GM12892 (cell line): ENCODE data around the gene PLRG1.

Experiments used
- DNase-seq: peaks from one replicate; pipeline ENCODE4 v3.0.0; 2011; ENCODE audit not compliant: insufficient read length
- FAIRE-seq: peaks from 2 replicates; lab custom pipeline; 2011; peaks lifted over from hg19 to GRCh38; lab: Jason Lieb, UNC
- POLR2A ChIP-seq: IDR thresholded peaks from 2 replicates; pipeline ENCODE4 v1.6.1; 2011; ENCODE audit warnings: low read depth, low read length, control low read depth
- POLR2AphosphoS5 ChIP-seq: IDR thresholded peaks from 2 replicates; pipeline ENCODE4 v1.6.1; 2011; ENCODE audit warnings: low read depth, low read length, control low read depth
- TAF1 ChIP-seq: IDR thresholded peaks from 2 replicates; pipeline ENCODE4 v1.6.1; 2011; ENCODE audit warnings: low read depth, mild to moderate bottlenecking, control low read depth, low read length, borderline replicate concordance

The PLRG1 gene

GRCh38 chr4:154569028-154569427 is 18.8 kb upstream of the PLRG1 start:
- DNase-seq, result no peak
- FAIRE-seq, result no peak
- TF ChIP-seq POLR2A, result no peak
- no peak for TF ChIP-seq TAF1
- TF ChIP-seq POLR2AphosphoS5, result no peak

GRCh38 chr4:154566639-154567204 is 16.5 kb upstream of the PLRG1 start:
- DNase-seq (no peak), FAIRE-seq (no peak)
- TF ChIP-seq POLR2AphosphoS5 (no peak), POLR2A (no peak), TAF1 (no peak)

- FAIRE-seq, result no peak
- DNase-seq, result no peak
- TF ChIP-seq TAF1 (no peak), POLR2AphosphoS5 (no peak), POLR2A (no peak)
Observed at GRCh38 chr4:154565704-154566103, 15.5 kb upstream of the PLRG1 start.

GRCh38 chr4:154564311-154564710 is 14.1 kb upstream of the PLRG1 start:
- no peak for FAIRE-seq
- TF ChIP-seq POLR2AphosphoS5, result no peak
- TF ChIP-seq POLR2A, result no peak
- no peak for TF ChIP-seq TAF1
- DNase-seq, result no peak

DNA sequence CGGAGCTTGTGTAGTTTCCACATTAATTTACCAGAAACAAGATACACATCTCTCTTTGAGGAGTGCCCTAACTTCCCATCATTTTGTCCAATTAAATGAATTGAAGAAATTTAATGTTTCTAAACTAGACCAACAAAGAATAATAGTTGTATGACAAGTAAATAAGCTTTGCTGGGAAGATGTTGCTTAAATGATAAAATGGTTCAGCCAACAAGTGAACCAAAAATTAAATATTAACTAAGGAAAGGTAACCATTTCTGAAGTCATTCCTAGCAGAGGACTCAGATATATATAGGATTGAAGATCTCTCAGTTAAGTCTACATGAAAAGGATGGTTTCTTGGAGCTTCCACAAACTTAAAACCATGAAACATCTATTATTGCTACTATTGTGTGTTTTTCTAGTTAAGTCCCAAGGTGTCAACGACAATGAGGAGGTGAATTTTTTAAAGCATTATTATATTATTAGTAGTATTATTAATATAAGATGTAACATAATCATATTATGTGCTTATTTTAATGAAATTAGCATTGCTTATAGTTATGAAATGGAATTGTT is 12.6 kb upstream of the PLRG1 start, which contains the start of gene FGB:
FGB (plus strand) TSS at position 315 of the 558 bp plus-strand sequence; CDS start at position 323, 8 bp downstream.
- FAIRE-seq (no peak), DNase-seq (no peak)
- no peak for TF ChIP-seq POLR2A
- TF ChIP-seq POLR2AphosphoS5, result no peak
- TF ChIP-seq TAF1, result no peak

- no peak for TF ChIP-seq POLR2A
- no peak for TF ChIP-seq TAF1
- no peak for TF ChIP-seq POLR2AphosphoS5
- no peak for DNase-seq
- FAIRE-seq, result no peak
Observed at GRCh38 chr4:154560824-154561231, 10.6 kb upstream of the PLRG1 start.

- FAIRE-seq (no peak), DNase-seq (no peak)
- TF ChIP-seq TAF1, result no peak
- TF ChIP-seq POLR2A, result no peak
- no peak for TF ChIP-seq POLR2AphosphoS5
Observed at GRCh38 chr4:154560419-154560801, 10.2 kb upstream of the PLRG1 start.

- TF ChIP-seq POLR2AphosphoS5, result no peak
- no peak for TF ChIP-seq TAF1
- no peak for TF ChIP-seq POLR2A
- FAIRE-seq (peak; percentile 86), DNase-seq (peak; percentile 0)
Observed at GRCh38 chr4:154559494-154560418, 9.6 kb upstream of the PLRG1 start.

DNA sequence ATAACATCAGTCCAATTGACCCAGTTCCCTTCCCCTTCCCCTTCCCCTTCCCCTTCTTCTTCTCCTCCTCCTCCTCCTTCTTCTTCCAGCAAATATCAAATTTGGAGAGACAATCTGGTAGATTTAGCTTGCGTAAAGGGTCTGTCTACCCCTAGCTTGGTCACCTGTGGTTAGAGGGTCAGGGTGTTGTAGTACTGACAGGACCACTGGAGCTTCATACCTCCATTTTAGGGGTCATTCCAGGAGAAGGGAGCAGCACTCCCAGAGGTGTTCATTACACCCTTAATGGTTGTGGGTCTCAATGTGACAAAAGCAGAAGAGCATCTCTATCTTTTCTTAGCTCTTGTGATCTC is 8.9 kb upstream of the PLRG1 start:
- FAIRE-seq (no peak), DNase-seq (no peak)
- TF ChIP-seq TAF1, result no peak

- TF ChIP-seq TAF1, result no peak
- no peak for TF ChIP-seq POLR2A
- no peak for TF ChIP-seq POLR2AphosphoS5
- DNase-seq (peak; percentile 9), FAIRE-seq (peak; percentile 38)
Observed at GRCh38 chr4:154551872-154552686, 1.9 kb upstream of the PLRG1 start.

- no peak for FAIRE-seq
- DNase-seq, result no peak
- TF ChIP-seq TAF1, result no peak
- TF ChIP-seq POLR2A, result no peak
- TF ChIP-seq POLR2AphosphoS5, result no peak
Observed at GRCh38 chr4:154545689-154546088, 4.5 kb downstream of the PLRG1 start.

- DNase-seq (no peak), FAIRE-seq (no peak)
- TF ChIP-seq POLR2A, result no peak
- no peak for TF ChIP-seq POLR2AphosphoS5
- no peak for TF ChIP-seq TAF1
Observed at GRCh38 chr4:154542271-154542879, 7.8 kb downstream of the PLRG1 start.
